Common myeloid progenitor, CD34-positive (primary cell): Measurements from ENCODE around the gene ERVV-1.

Experiments used
- CTCF ChIA-PET: fragments of 350-600 bp; sonication (Branson Sonifier 250); formaldehyde crosslinking; loops from one replicate; lab custom pipeline; 2021; ENCODE audit warnings: antibody characterized with exemption; lab: Charles Lee
- POLR2A ChIA-PET: fragments of 350-600 bp; sonication (Branson Sonifier 250); formaldehyde crosslinking; loops from one replicate; lab custom pipeline; 2021; ENCODE audit warnings: antibody characterized with exemption; lab: Charles Lee
- DNase-seq, 3 donors: peaks; one replicate each; pipeline versions ENCODE4 v3.0.0 to v3.0.0-alpha.2; 2013
- H3K27ac ChIP-seq, 2 experiments: 1 replicate in 1 of 2; 2 replicates in 1 of 2; pipeline ENCODE4 v1.7.0; 2013; ENCODE audit warnings: inconsistent platforms in 2 of 2, low read length in 2 of 2, mild to moderate bottlenecking in 2 of 2, low read depth in 1 of 2, moderate library complexity in 1 of 2; ENCODE audit not compliant: severe bottlenecking in 2 of 2, insufficient read depth in 1 of 2, poor library complexity in 1 of 2
- H3K27me3 ChIP-seq, 5 experiments: replicated peaks in 2 of 5; 1 replicate in 3 of 5; 2 replicates in 2 of 5; pipeline versions ENCODE4 v1.6.1 to v1.7.0; 2013; ENCODE audit warnings: low read length in 4 of 5, mild to moderate bottlenecking in 2 of 5, moderate library complexity in 2 of 5, inconsistent platforms in 1 of 5; ENCODE audit not compliant: insufficient read depth in 5 of 5, control insufficient read depth in 4 of 5
- H3K36me3 ChIP-seq, 4 experiments: 1 replicate in 2 of 4; 2 replicates in 2 of 4; pipeline versions ENCODE4 v1.6.1 to v1.7.0; 2013; ENCODE audit warnings: low read length in 3 of 4, control low read depth in 1 of 4, mild to moderate bottlenecking in 1 of 4; ENCODE audit not compliant: control insufficient read depth in 4 of 4, insufficient read depth in 4 of 4
- H3K4me1 ChIP-seq, 4 experiments: 1 replicate in 3 of 4; 2 replicates in 1 of 4; pipeline versions ENCODE4 v1.6.1 to v1.7.1; 2013; ENCODE audit warnings: low read length in 3 of 4, mild to moderate bottlenecking in 3 of 4, control low read depth in 1 of 4, inconsistent platforms in 1 of 4, moderate library complexity in 1 of 4; ENCODE audit not compliant: control insufficient read depth in 4 of 4, insufficient read depth in 4 of 4; ENCODE audit errors: control extremely low read depth in 1 of 4
- H3K4me3 ChIP-seq, 7 experiments: 1 replicate in 4 of 7; 2 replicates in 3 of 7; pipeline versions ENCODE4 v1.5.1 to v1.7.0; 2013; ENCODE audit warnings: mild to moderate bottlenecking in 7 of 7, low read length in 6 of 7, moderate library complexity in 6 of 7, inconsistent platforms in 2 of 7, low read depth in 2 of 7, control low read depth in 1 of 7; ENCODE audit not compliant: insufficient read depth in 4 of 7, control insufficient read depth in 1 of 7; ENCODE audit errors: extremely low read depth in 1 of 7
- H3K9me3 ChIP-seq, 5 experiments: 1 replicate in 4 of 5; 2 replicates in 1 of 5; pipeline versions ENCODE4 v1.6.1 to v1.7.1; 2013; ENCODE audit warnings: low read length in 4 of 5, mild to moderate bottlenecking in 2 of 5, inconsistent platforms in 1 of 5, low read depth in 1 of 5, moderate library complexity in 1 of 5; ENCODE audit not compliant: control insufficient read depth in 4 of 5, insufficient read depth in 2 of 5; ENCODE audit errors: control extremely low read depth in 1 of 5
- WGBS: methylation state at CpG from one replicate; pipeline ENCODE4 v1.1.5; 2013; ENCODE audit not compliant: insufficient coverage; 5-methylcytosine and 5-hydroxymethylcytosine counted together

ERVV-1 gene

GRCh38 chr19:53037101-53038097 lies 23.7 kb downstream of the ERVV-1 start:
- Histone ChIP-seq H3K4me1 (peaks cover 0 to 8% (median 0%) of the 10 kb centered on the region in 4 experiments), H3K27ac (no peak overlapping the region), H3K9me3 (peaks cover 7 to 61% (median 27%) of the 10 kb centered on the region in 5 experiments), H3K27me3 (peaks cover 0 to 18% (median 0%) of the 10 kb centered on the region in 5 experiments), H3K4me3 (peak overlapping the region in 6 of 7 experiments; percentile 29 to 76 (median 61)), H3K36me3 (no peaks in the 10 kb centered on the region)
- CTCF ChIA-PET: no interaction called here
- 18% methylated on average over 49 of the region's 52 CpGs for WGBS
- POLR2A ChIA-PET: no interaction called here
- DNase-seq: peak; percentile 10 to 69 (median 51)

DNA sequence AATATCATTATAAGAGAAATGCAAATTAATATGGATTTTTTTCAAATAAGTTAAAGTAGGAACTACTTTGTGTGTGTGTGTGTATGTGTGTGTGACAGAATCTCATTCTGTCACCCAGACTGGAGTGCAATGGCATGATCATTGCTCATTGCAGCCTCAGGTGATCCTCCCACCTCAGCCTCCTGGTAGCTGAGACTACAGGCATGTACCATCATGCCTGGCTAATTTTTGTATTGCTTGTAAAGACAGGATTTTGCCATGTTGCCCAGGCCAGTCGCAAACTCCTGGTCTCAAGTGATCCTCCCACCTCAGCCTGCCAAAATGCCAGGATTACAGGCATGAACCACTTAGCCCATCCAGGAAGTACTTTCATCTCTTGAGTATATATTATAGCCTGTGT lies 27.6 kb downstream of the ERVV-1 start:
- Histone ChIP-seq H3K9me3 (peaks cover 5 to 54% (median 31%) of the 10 kb centered on the region in 5 experiments), H3K36me3 (no peaks in the 10 kb centered on the region), H3K4me3 (no peak overlapping the region), H3K27me3 (peaks cover 0 to 16% (median 0%) of the 10 kb centered on the region in 5 experiments), H3K27ac (no peak overlapping the region), H3K4me1 (peaks cover 0 to 8% (median 0%) of the 10 kb centered on the region in 4 experiments)
- WGBS: 89% methylated on average over 1 of the region's 1 CpG
- DNase-seq: no peak
- ChIA-PET CTCF (no interaction called here), POLR2A (no interaction called here)

DNA sequence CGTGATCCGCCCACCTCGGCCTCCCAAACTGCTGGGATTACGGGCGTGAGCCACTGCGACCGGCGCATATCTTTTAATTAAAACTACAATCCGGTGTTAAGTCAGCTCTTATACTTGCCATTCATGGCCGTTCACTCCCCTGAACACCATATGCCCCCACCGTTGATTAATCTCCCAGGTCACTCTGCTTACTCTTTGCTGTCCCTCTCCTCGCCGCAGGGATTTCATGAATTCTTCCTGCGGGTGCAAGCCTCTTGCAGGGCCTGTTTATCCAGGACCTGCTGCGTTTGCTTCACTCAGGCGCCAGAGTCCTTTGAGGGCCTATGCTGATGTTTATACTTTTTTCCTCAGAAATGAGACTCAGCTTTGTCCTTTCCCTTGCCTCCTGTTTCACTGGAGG lies 31.8 kb downstream of the ERVV-1 start:
- Histone ChIP-seq H3K36me3 (no peaks in the 10 kb centered on the region), H3K27me3 (no peaks in the 10 kb centered on the region), H3K9me3 (peaks cover 6 to 48% (median 27%) of the 10 kb centered on the region in 5 experiments), H3K27ac (no peak overlapping the region), H3K4me1 (no peaks in the 10 kb centered on the region), H3K4me3 (no peak overlapping the region)
- 78% methylated on average over 16 of the region's 16 CpGs for WGBS
- CTCF ChIA-PET: no interaction called here
- POLR2A ChIA-PET: no interaction called here
- no peak for DNase-seq

- Histone ChIP-seq H3K27me3 (no peaks in the 10 kb centered on the region), H3K27ac (no peak overlapping the region), H3K36me3 (no peaks in the 10 kb centered on the region), H3K4me3 (no peak overlapping the region), H3K4me1 (no peaks in the 10 kb centered on the region), H3K9me3 (peaks cover 5 to 53% (median 30%) of the 10 kb centered on the region in 5 experiments)
- ChIA-PET CTCF (no interaction called here), POLR2A (no interaction called here)
- WGBS: 92% methylated on average over 2 of the region's 2 CpGs
- no peak for DNase-seq
These were observed 33.7 kb downstream of the ERVV-1 start for GRCh38 chr19:53047379-53047778.

DNA sequence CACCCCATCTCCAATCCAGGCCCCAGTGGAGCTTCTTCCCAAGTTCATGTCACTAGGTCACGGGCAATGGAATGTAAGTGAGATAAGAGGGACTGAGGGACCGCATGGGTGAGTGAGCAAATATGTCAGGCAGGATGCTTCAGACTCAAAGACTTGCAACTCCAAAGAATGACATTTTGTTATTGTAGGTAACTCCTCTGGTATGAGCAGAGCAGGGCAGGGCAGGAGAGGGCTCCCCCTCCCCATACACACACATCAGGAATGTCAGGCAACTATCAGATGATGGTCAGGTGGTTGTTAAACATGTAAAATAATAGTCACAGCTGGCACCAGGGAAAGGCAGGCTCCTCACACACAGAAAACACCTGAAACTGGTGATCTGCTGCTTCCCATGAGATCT lies 41.4 kb downstream of the ERVV-1 start:
- ChIA-PET POLR2A (no interaction called here), CTCF (no interaction called here)
- Histone ChIP-seq H3K9me3 (peaks cover 0 to 47% (median 35%) of the 10 kb centered on the region in 5 experiments), H3K27ac (no peak overlapping the region), H3K27me3 (peaks cover 0 to 26% (median 9%) of the 10 kb centered on the region in 5 experiments), H3K4me1 (peaks cover 0 to 7% (median 1%) of the 10 kb centered on the region in 4 experiments), H3K4me3 (no peak overlapping the region), H3K36me3 (no peaks in the 10 kb centered on the region)
- WGBS: no CpG with 5 or more reads among the region's 2 CpGs
- no peak for DNase-seq

GRCh38 chr19:53057904-53058580 lies 44.3 kb downstream of the ERVV-1 start:
- H3K4me3 ChIP-seq: peak overlapping the region in 6 of 7 experiments; percentile 13 to 45 (median 27)
- H3K27ac ChIP-seq: no peak overlapping the region
- POLR2A ChIA-PET: no interaction called here
- H3K36me3 ChIP-seq: no peaks in the 10 kb centered on the region
- DNase-seq: peak; percentile 18 to 55 (median 40)
- peaks cover 0 to 7% (median 1%) of the 10 kb centered on the region in 4 experiments for H3K4me1 ChIP-seq
- peaks cover 0 to 26% (median 9%) of the 10 kb centered on the region in 5 experiments for H3K27me3 ChIP-seq
- peaks cover 0 to 55% (median 46%) of the 10 kb centered on the region in 5 experiments for H3K9me3 ChIP-seq
- CTCF ChIA-PET: interaction anchor here (0.6 kb wide), 1 partner anchor 40 kb away, joined by 3 read pairs; no protein-coding TSS in a partner anchor
- WGBS: 7% methylated on average over 53 of the region's 59 CpGs
